OCI-LY7 (cell line): ENCODE measurements around the gene ZNF777. TPM values are rescaled to one million over a fixed set of nuclear protein-coding genes. Genes with fewer than 3 reads are reported as not detected.

Experiments
- BruUV-seq: library from RNA; stranded (reverse); fragments of 400-500 nt; replicated peaks from 2 replicates; lab custom pipeline; 2021; lab: Mats Ljungman, UMichigan
- CTCF ChIA-PET: fragments of 300-600 bp; sonication (Branson Sonifier 250); formaldehyde crosslinking; loops from one replicate; lab custom pipeline; 2022; ENCODE audit warnings: antibody characterized with exemption; ENCODE audit not compliant: unreplicated experiment; lab: Charles Lee
- POLR2A ChIA-PET: fragments of 300-600 bp; sonication (Branson Sonifier 250); formaldehyde crosslinking; loops from one replicate; lab custom pipeline; 2022; ENCODE audit warnings: antibody characterized with exemption; lab: Charles Lee
- DNase-seq: peaks from one replicate; pipeline ENCODE4 v3.0.0-alpha.2; 2015; ENCODE audit warnings: low spot score
- H2AFZ ChIP-seq: fragments of 200-600 bp; sonication (generic), shearing (Covaris generic); 2 replicates; pipeline ENCODE4 v1.6.1; 2014; ENCODE audit warnings: mild to moderate bottlenecking, antibody characterized with exemption, low read length, moderate library complexity
- H3K27ac ChIP-seq: fragments of 200-600 bp; sonication (generic); 2 replicates; pipeline ENCODE4 v1.5.1; 2014; ENCODE audit warnings: mixed run types, low read depth, mild to moderate bottlenecking, moderate library complexity, low read length, inconsistent platforms; ENCODE audit not compliant: poor library complexity, severe bottlenecking
- H3K36me3 ChIP-seq: fragments of 200-600 bp; sonication (generic); 2 replicates; pipeline ENCODE4 v1.6.1; 2014; ENCODE audit warnings: mild to moderate bottlenecking, antibody characterized with exemption, low read length, moderate library complexity, mixed read lengths; ENCODE audit not compliant: insufficient read depth
- H3K4me1 ChIP-seq: fragments of 200-600 bp; sonication (generic); 2 replicates; pipeline ENCODE4 v1.5.1; 2014; ENCODE audit warnings: mild to moderate bottlenecking, low read length; ENCODE audit not compliant: insufficient read depth, poor library complexity, severe bottlenecking
- H3K4me2 ChIP-seq: fragments of 200-600 bp; sonication (generic); 2 replicates; pipeline ENCODE4 v1.6.1; 2014; ENCODE audit warnings: mild to moderate bottlenecking, low read length
- H3K4me3 ChIP-seq: fragments of 200-600 bp; sonication (generic); 2 replicates; pipeline ENCODE4 v1.5.1; 2014; ENCODE audit warnings: mild to moderate bottlenecking, low read depth, low read length; ENCODE audit not compliant: poor library complexity, severe bottlenecking
- H3K79me2 ChIP-seq: fragments of 200-600 bp; sonication (generic); 2 replicates; pipeline ENCODE4 v1.6.1; 2016; ENCODE audit warnings: low read depth, mild to moderate bottlenecking, low read length, moderate library complexity, mixed read lengths; ENCODE audit not compliant: insufficient read depth
- H3K9me2 ChIP-seq: fragments of 200-600 bp; sonication (generic); 2 replicates; pipeline ENCODE4 v1.6.1; 2016; ENCODE audit warnings: mild to moderate bottlenecking, low read length, mixed read lengths; ENCODE audit not compliant: insufficient read depth
- H3K9me3 ChIP-seq: fragments of 200-600 bp; sonication (generic); 2 replicates; pipeline ENCODE4 v1.6.1; 2014; ENCODE audit warnings: mild to moderate bottlenecking, mixed run types, low read length, mixed read lengths
- H4K20me1 ChIP-seq: fragments of 200-600 bp; sonication (generic); 2 replicates; pipeline ENCODE4 v1.6.1; 2014; ENCODE audit warnings: mild to moderate bottlenecking, antibody characterized with exemption, low read length, moderate library complexity, mixed read lengths; ENCODE audit not compliant: insufficient read depth
- EZH2phosphoT487 ChIP-seq: fragments of 200-600 bp; sonication (generic); IDR thresholded peaks from 2 replicates; pipeline ENCODE4 v1.6.1; 2018; ENCODE audit warnings: low read depth, borderline replicate concordance, mild to moderate bottlenecking, mixed run types, antibody characterized with exemption, low read length, moderate library complexity, mixed read lengths
- intact Hi-C: fragments of 100-400 bp; cut with micrococcal nuclease; formaldehyde crosslinking; loops from one replicate; pipeline ENCODE4 v1.10.0; 2022; ENCODE audit not compliant: unreplicated experiment
- total RNA-seq, 2 experiments: library from RNA; depleted of rRNA in 1 of 2; stranded (reverse); fragments of >200 nt in 1 of 2; shearing (Covaris generic) in 1 of 2; gene quantifications; 2 replicates each; pipeline ENCODE4 v1.2.3, GENCODE V29; 2014 to 2022
- TF ChIP-seq, protein P1 (sequence below): fragments of 200-600 bp; sonication (generic); conservative IDR thresholded peaks from 2 replicates; pipeline ENCODE4 v1.5.1; 2014; ENCODE audit warnings: mild to moderate bottlenecking, antibody characterized with exemption, low read length, moderate library complexity, mixed read lengths

The ZNF777 gene
- total RNA-seq, 2 experiments from 2014 or later: 5.2 to 9.5 TPM

DNA sequence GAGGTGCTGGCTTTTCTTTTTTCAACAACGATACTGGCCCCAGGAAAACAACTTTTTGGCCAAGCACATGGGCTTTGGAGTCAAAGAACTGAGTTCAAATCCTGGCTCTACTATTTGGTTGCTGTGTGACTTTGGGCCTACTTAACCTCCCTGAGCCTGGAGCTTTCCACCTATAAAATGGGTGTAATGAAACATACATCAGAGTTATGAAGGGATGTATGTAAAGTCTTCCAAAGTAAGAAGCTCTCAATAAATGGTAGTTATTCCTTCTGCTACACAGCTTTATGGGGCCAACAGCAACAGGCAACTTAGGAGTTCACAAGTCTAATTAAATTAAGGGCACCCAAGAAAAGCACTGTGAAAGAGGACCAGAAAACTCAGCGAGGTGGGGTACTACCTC is 33.0 kb downstream of the ZNF777 start:
- peaks cover 11% of the 10 kb centered on the region for H3K36me3 ChIP-seq
- no peak for TF ChIP-seq EZH2phosphoT487
- TF ChIP-seq, protein P1, sequence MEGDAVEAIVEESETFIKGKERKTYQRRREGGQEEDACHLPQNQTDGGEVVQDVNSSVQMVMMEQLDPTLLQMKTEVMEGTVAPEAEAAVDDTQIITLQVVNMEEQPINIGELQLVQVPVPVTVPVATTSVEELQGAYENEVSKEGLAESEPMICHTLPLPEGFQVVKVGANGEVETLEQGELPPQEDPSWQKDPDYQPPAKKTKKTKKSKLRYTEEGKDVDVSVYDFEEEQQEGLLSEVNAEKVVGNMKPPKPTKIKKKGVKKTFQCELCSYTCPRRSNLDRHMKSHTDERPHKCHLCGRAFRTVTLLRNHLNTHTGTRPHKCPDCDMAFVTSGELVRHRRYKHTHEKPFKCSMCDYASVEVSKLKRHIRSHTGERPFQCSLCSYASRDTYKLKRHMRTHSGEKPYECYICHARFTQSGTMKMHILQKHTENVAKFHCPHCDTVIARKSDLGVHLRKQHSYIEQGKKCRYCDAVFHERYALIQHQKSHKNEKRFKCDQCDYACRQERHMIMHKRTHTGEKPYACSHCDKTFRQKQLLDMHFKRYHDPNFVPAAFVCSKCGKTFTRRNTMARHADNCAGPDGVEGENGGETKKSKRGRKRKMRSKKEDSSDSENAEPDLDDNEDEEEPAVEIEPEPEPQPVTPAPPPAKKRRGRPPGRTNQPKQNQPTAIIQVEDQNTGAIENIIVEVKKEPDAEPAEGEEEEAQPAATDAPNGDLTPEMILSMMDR: no peak
- intact Hi-C loops: no loop called here
- no peaks in the 10 kb centered on the region for H3K9me3 ChIP-seq
- ChIA-PET POLR2A (no interaction called here), CTCF (no interaction called here)
- H3K79me2 ChIP-seq: no peaks in the 10 kb centered on the region
- DNase-seq: no peak
- no peak overlapping the region for H3K27ac ChIP-seq
- BruUV-seq: no TSS peak
- no peak overlapping the region for H3K4me2 ChIP-seq
- H3K4me3 ChIP-seq: no peak overlapping the region
- no peaks in the 10 kb centered on the region for H3K4me1 ChIP-seq
- H2AFZ ChIP-seq: no peak overlapping the region
- no peaks in the 10 kb centered on the region for H3K9me2 ChIP-seq
- H4K20me1 ChIP-seq: no peaks in the 10 kb centered on the region

DNA sequence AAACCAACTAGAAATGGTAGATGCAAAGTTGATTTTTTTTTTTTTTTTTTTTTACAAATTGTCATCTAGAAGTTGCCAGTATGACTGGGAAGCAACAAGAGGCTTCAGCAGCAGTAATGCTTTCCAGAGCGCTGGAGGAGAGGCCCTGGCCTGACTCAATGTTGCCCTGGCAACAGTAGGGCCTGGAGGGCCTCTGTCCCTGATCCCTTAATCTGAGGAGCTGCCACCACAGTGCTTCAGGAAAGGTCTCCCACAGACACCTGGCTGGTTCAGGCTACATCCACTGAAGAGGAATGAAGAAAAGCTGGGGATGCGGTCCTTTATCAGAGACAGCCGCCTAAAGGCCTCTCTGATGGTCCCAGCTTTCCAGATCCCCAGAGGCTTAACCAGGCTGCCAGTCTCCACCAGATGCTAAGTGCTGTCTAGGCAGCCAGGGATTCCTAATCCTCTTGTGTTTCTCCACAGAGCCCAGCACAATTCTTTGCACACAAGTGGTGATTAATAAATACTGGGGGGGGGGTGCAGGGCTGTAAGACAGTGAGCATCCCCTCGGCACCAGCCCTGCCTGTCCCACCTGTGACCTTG is 33.7 kb downstream of the ZNF777 start:
- DNase-seq: no peak
- Histone ChIP-seq H3K4me2 (no peak overlapping the region), H2AFZ (no peak overlapping the region), H3K9me3 (no peaks in the 10 kb centered on the region), H3K36me3 (peaks cover 5% of the 10 kb centered on the region), H3K27ac (no peak overlapping the region), H3K79me2 (no peaks in the 10 kb centered on the region), H3K9me2 (no peaks in the 10 kb centered on the region), H3K4me3 (no peak overlapping the region), H4K20me1 (no peaks in the 10 kb centered on the region), H3K4me1 (no peaks in the 10 kb centered on the region)
- ChIA-PET CTCF (no interaction called here), POLR2A (interaction anchor here (0.7 to 1.3 kb wide), 5 partner anchors 10 to 201 kb away, joined by 3 to 8 read pairs (median 3); no protein-coding TSS in a partner anchor)
- no TSS peak for BruUV-seq
- TF ChIP-seq, protein P1: no peak
- TF ChIP-seq EZH2phosphoT487: no peak
- intact Hi-C loops: no loop called here

DNA sequence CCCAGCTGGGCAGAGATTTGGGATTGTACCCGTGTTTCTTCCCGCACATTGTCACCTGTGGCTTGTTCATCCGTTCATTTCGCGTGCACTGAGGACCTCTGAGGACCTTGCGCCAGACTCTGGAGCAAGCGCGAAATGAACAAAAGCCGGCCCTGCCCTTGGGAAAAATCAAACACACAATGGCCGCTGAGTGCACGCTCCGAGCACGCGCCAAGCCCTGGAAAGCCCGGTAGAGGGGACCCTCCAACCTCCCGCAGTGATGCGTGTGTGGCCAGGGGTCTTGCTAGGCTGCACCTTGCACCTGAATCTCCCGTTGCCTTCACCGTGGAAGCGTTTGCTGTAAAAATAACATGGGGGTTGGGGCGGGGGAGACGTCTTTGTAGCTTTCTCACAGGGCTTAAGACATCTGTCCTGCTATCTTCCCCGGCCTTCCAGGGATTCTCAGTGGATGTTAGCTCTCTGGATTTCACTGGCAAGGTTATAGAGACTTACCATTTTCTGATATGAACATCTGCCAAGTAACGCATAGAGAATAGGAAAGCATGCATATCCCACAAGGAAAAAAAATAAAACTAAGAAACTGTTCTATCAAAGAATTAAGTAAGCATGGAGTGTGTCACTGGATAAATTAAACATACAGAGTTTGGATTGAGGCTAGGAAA is 37.3 kb downstream of the ZNF777 start:
- POLR2A ChIA-PET: interaction anchor here (0.9 kb wide), 1 partner anchor 19 kb away, joined by 3 read pairs; no protein-coding TSS in a partner anchor
- BruUV-seq: no TSS peak

More for the DNA sequence above, 37.3 kb downstream of the ZNF777 start:
- no peak overlapping the region for H2AFZ ChIP-seq
- H3K4me2 ChIP-seq: no peak overlapping the region
- no peak overlapping the region for H3K4me3 ChIP-seq
- no peaks in the 10 kb centered on the region for H4K20me1 ChIP-seq
- no peaks in the 10 kb centered on the region for H3K9me3 ChIP-seq
- no peaks in the 10 kb centered on the region for H3K79me2 ChIP-seq
- H3K27ac ChIP-seq: no peak overlapping the region
- intact Hi-C loops: loop anchor here (2.0 kb wide), 1 partner anchor 185 kb away; the partner anchor contains the start of gene ZNF212
- H3K4me1 ChIP-seq: peaks cover 5% of the 10 kb centered on the region
- DNase-seq: no peak
- no peaks in the 10 kb centered on the region for H3K36me3 ChIP-seq
- CTCF ChIA-PET: no interaction called here
- TF ChIP-seq, protein P1: no peak
- TF ChIP-seq EZH2phosphoT487: no peak
- no peaks in the 10 kb centered on the region for H3K9me2 ChIP-seq
